ENCODE data around the gene KAZALD1. TPM values are rescaled to one million over a fixed set of nuclear protein-coding genes. Genes with fewer than 3 reads are reported as not detected.

The KAZALD1 gene
- total and polyA plus RNA-seq, 10 of the 15 experiments (the other 5 are each of a cell fraction or from before 2014, with no cell fraction given), result 0.10 to 4.3 (median 1.9) TPM

DNA sequence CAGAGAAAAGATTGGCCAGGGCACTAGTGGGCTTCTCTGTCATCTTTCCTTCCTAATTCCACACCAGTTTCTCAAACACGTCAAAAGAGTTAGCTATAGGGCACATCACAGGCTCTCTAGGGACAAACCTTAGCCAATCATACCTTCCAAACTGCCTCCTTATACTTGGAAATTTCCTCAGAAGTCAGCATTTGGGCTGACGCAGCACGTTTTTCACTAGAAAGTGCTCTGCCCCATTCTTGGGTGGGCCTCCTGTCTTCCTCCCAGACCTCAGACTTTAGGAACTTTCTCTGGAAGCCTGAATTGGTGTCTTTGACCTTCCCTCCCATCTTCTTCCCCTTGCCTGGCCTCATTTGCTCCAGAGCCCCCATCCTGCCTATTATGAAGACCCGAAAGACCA is 19.7 kb upstream of the KAZALD1 start:
- 19% methylated on average over 4 of the region's 4 CpGs for WGBS (ENCODE audit: insufficient coverage, insufficient replicate concordance, low lambda C conversion rate, missing lambda C conversion rate)

More for the DNA sequence above, 19.7 kb upstream of the KAZALD1 start:
- ChIA-PET SMC1A (ENCODE audit: uncharacterized antibody, unreplicated experiment) (interaction anchor here (1.2 to 4.2 kb wide), 13 partner anchors 10 to 172 kb away, joined by 3 to 45 read pairs (median 9); partner anchors contain the start of genes KAZALD1, PDZD7 and SFXN3), RAD21 (ENCODE audit: unreplicated experiment) (interaction anchor here (0.9 to 5.1 kb wide), 12 partner anchors 8 to 164 kb away, joined by 3 to 70 read pairs (median 7); partner anchors contain the start of genes KAZALD1, PDZD7 and SFXN3), POLR2A (interaction anchor here (0.6 to 3.3 kb wide), 5 partner anchors 10 to 20 kb away, joined by 5 to 42 read pairs (median 7); partner anchors contain the start of gene KAZALD1), CTCF (interaction anchor here (0.7 to 24.4 kb wide), 18 partner anchors 8 to 172 kb away, joined by 3 to 885 read pairs (median 8); partner anchors contain the start of genes KAZALD1, LZTS2, PDZD7 and SFXN3)
- peaks cover 5% of the 10 kb centered on the region; the same call in 1 of the 2 replicates for H3K4me1 ChIP-seq (ENCODE audit: control insufficient read depth, insufficient read depth, low read length)
- no peaks in the 10 kb centered on the region for H3K9me3 ChIP-seq (replicated peaks; ENCODE audit: control insufficient read depth, insufficient read depth, low read length)
- in situ Hi-C loops (cut with MboI), result no loop called here
- peak overlapping the region; percentile 63; the same call in 1 of the 2 replicates for H3K4me3 ChIP-seq
- H3K4me2 ChIP-seq (ENCODE audit: control insufficient read depth, insufficient read depth), result peak overlapping the region; percentile 86
- no peaks in the 10 kb centered on the region for H3K79me2 ChIP-seq (ENCODE audit: control insufficient read depth, insufficient read depth, low read length)
- no TSS peak for BruUV-seq (replicated peaks)
- no peak for TF ChIP-seq MEF2B (IDR thresholded peaks at IDR 0.05; ENCODE audit: partially characterized antibody, poor library complexity, severe bottlenecking)
- TF ChIP-seq EP300 (IDR thresholded peaks at IDR 0.05; ENCODE audit: borderline replicate concordance in 1 of 2, control insufficient read depth in 1 of 2, low read depth in 2 of 2, low read length in 2 of 2), result no peak
- TF ChIP-seq PML (IDR thresholded peaks at IDR 0.05; ENCODE audit: low read length), result no peak
- no peak for TF ChIP-seq CEBPB (IDR thresholded peaks at IDR 0.05; ENCODE audit: borderline replicate concordance in 1 of 2, low read depth in 2 of 2, low read length in 2 of 2)
- TF ChIP-seq, protein P1, sequence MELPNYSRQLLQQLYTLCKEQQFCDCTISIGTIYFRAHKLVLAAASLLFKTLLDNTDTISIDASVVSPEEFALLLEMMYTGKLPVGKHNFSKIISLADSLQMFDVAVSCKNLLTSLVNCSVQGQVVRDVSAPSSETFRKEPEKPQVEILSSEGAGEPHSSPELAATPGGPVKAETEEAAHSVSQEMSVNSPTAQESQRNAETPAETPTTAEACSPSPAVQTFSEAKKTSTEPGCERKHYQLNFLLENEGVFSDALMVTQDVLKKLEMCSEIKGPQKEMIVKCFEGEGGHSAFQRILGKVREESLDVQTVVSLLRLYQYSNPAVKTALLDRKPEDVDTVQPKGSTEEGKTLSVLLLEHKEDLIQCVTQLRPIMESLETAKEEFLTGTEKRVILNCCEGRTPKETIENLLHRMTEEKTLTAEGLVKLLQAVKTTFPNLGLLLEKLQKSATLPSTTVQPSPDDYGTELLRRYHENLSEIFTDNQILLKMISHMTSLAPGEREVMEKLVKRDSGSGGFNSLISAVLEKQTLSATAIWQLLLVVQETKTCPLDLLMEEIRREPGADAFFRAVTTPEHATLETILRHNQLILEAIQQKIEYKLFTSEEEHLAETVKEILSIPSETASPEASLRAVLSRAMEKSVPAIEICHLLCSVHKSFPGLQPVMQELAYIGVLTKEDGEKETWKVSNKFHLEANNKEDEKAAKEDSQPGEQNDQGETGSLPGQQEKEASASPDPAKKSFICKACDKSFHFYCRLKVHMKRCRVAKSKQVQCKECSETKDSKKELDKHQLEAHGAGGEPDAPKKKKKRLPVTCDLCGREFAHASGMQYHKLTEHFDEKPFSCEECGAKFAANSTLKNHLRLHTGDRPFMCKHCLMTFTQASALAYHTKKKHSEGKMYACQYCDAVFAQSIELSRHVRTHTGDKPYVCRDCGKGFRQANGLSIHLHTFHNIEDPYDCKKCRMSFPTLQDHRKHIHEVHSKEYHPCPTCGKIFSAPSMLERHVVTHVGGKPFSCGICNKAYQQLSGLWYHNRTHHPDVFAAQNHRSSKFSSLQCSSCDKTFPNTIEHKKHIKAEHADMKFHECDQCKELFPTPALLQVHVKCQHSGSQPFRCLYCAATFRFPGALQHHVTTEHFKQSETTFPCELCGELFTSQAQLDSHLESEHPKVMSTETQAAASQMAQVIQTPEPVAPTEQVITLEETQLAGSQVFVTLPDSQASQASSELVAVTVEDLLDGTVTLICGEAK (IDR thresholded peaks at IDR 0.05; ENCODE audit: borderline replicate concordance), result no peak
- no peak for TF ChIP-seq CREM (IDR thresholded peaks at IDR 0.05; ENCODE audit: low read depth)
- no peak for TF ChIP-seq NFXL1 (IDR thresholded peaks at IDR 0.05; ENCODE audit: borderline replicate concordance)
- peak overlapping the region; percentile 83 for H2AFZ ChIP-seq (ENCODE audit: control insufficient read depth, low read depth, low read length)
- no peaks in the 10 kb centered on the region for H3K27me3 ChIP-seq (replicated peaks in 1 of 2; ENCODE audit: control insufficient read depth in 2 of 2, insufficient read depth in 2 of 2, low read length in 1 of 2)
- intact Hi-C loops (cut with micrococcal nuclease; ENCODE audit: unreplicated experiment), result no loop called here
- no peaks in the 10 kb centered on the region for H3K36me3 ChIP-seq (ENCODE audit: control insufficient read depth in 2 of 2, insufficient read depth in 2 of 2, low read length in 1 of 2)
- H3K27ac ChIP-seq (ENCODE audit: control insufficient read depth, insufficient read depth), result no peak overlapping the region
- FAIRE-seq, result no peak
- no peaks in the 10 kb centered on the region for H4K20me1 ChIP-seq (ENCODE audit: control insufficient read depth, insufficient read depth)
- peak overlapping the region; percentile 17; the same call in 1 of the 2 replicates for H3K9ac ChIP-seq (ENCODE audit: control insufficient read depth, insufficient read depth, low read length)
- no peak for DNase-seq (ENCODE audit: low read depth, low spot score)
- ATAC-seq, result no peak

Data from GM12878 (cell line).